HG02678 (cell line): Measurements from ENCODE around the gene FOXP3.
"Not testable (repeated sequence)": the region's sequence is repeated elsewhere in the genome, so short reads cannot be mapped to it uniquely, and the experiment has no call there.

Experiments
- ATAC-seq: cut with Tn5 transposase; IDR thresholded peaks from one replicate; pipeline ENCODE4 v1.9.1; 2021; ENCODE audit warnings: mild to moderate bottlenecking, moderate library complexity; ENCODE audit not compliant: unreplicated experiment

FOXP3 gene

GRCh38 chrX:49264460-49264859 lies at the start of gene FOXP3:
Gene FOXP3, minus strand, starts transcription at chrX:49264710. Its CDS starts 6,205 bp downstream, at chrX:49258505.
- no peak for ATAC-seq

- ATAC-seq, result no peak
Observed at GRCh38 chrX:49312176-49312575, 47.7 kb upstream of the FOXP3 start.

GRCh38 chrX:49310371-49310770 lies 45.9 kb upstream of the FOXP3 start:
- ATAC-seq, result no peak

GRCh38 chrX:49309401-49309981 lies 45.0 kb upstream of the FOXP3 start:
- ATAC-seq, result no peak

- ATAC-seq, result no peak
Observed at GRCh38 chrX:49308604-49309269, 44.2 kb upstream of the FOXP3 start.

GRCh38 chrX:49307775-49308174 lies 43.3 kb upstream of the FOXP3 start:
- ATAC-seq, result not testable (repeated sequence)

GRCh38 chrX:49303346-49303745 lies 38.8 kb upstream of the FOXP3 start, which contains the start of gene GAGE10:
Gene GAGE10, plus strand, starts transcription at chrX:49303646. Its CDS starts 1,214 bp downstream, at chrX:49304860.
- ATAC-seq, result no peak

GRCh38 chrX:49300703-49301102 lies 36.2 kb upstream of the FOXP3 start:
- no peak for ATAC-seq

GRCh38 chrX:49299293-49299692 lies 34.8 kb upstream of the FOXP3 start:
- not testable (repeated sequence) for ATAC-seq

- ATAC-seq, result no peak
Observed at GRCh38 chrX:49292400-49293362, 28.2 kb upstream of the FOXP3 start.

GRCh38 chrX:49291615-49292337 lies 27.3 kb upstream of the FOXP3 start:
- ATAC-seq, result no peak

GRCh38 chrX:49290215-49290614 lies 25.7 kb upstream of the FOXP3 start:
- ATAC-seq, result no peak

- ATAC-seq, result no peak
Observed at GRCh38 chrX:49287665-49288064, 23.2 kb upstream of the FOXP3 start.

- ATAC-seq, result no peak
Observed at GRCh38 chrX:49286581-49286980, 22.1 kb upstream of the FOXP3 start.

- ATAC-seq, result no peak
Observed at GRCh38 chrX:49286136-49286535, 21.6 kb upstream of the FOXP3 start.

GRCh38 chrX:49284212-49284611 lies 19.7 kb upstream of the FOXP3 start:
- ATAC-seq, result no peak

GRCh38 chrX:49282647-49283011 lies 18.1 kb upstream of the FOXP3 start:
- ATAC-seq, result no peak

GRCh38 chrX:49278081-49278480 lies 13.6 kb upstream of the FOXP3 start:
- no peak for ATAC-seq

- ATAC-seq, result no peak
Observed at GRCh38 chrX:49277535-49277830, 13.0 kb upstream of the FOXP3 start.

GRCh38 chrX:49276671-49277534 lies 12.4 kb upstream of the FOXP3 start:
- no peak for ATAC-seq
